NCI-H69 (cell line): ENCODE measurements around the gene AGAP9.
"Not testable (repeated sequence)": the region's sequence is repeated elsewhere in the genome, so short reads cannot be mapped to it uniquely, and the experiment has no call there.

Source experiments
- DNase-seq: peaks from one replicate; lab custom pipeline; 2025; lab: John Stamatoyannopoulos, UW

Gene AGAP9

DNA sequence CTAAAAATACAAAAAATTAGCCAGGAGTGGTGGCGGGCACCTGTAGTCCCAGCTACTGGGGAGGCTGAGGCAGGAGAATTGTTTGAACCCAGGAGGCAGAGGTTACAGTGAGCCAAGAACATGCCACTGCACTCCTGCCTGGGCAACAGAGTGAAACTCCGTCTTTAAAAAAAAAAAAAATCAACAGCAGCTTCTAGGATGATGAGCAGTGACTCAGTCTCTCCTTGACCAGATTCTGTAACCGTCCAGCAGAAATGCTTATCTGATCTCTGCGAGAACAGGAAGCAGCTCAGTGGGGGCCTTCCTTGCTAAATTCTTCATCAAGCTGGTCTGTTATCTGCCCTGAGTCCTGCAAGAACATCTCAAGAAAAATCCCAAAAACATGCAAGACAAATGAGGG lies 37.5 kb downstream of the AGAP9 start:
- not testable (repeated sequence) for DNase-seq

DNA sequence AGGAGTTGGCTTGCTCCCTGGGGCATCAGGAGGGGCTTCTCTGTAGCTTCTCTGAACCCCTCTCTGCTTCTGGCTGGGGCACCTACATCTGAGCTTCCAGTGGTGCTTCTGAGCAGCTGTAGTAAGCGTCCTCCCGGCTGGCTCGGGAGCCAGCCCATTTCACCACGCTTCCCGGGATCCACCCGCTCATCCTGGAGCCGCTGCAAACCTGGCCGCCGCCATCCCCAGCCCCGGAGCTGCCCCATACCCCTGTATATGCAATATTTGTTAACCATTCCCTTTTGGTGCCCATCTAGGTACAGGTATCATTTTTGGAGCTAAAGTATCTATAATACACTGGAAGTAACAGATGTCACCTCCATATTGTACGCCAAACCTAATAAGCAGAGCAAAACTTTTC lies 38.7 kb downstream of the AGAP9 start:
- DNase-seq, result not testable (repeated sequence)

DNA sequence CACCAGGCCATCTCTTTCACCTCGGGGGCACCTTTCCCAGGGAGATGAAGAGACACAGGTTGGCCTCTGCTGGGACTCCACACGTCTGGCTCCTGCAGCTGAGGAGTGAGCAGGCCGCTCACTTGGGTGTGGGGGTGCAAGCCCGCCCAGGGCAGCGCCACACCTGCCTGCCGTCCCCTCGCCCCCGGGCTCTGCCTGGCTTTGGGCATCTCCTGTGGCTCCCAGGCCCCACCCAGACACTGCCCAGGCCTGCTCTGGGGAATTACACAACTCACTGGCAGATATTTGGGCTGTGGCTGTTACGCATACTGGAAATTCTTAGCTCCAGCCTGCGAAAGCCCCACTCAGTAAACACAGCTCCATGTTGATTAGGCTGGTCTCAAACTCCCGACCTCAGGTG lies 39.5 kb downstream of the AGAP9 start, which contains the start of gene ANXA8:
TSS of gene ANXA8 (minus strand) at position 193 of the 400 bp plus-strand sequence. CDS start at position 11, 182 bp downstream.
- not testable (repeated sequence) for DNase-seq

DNA sequence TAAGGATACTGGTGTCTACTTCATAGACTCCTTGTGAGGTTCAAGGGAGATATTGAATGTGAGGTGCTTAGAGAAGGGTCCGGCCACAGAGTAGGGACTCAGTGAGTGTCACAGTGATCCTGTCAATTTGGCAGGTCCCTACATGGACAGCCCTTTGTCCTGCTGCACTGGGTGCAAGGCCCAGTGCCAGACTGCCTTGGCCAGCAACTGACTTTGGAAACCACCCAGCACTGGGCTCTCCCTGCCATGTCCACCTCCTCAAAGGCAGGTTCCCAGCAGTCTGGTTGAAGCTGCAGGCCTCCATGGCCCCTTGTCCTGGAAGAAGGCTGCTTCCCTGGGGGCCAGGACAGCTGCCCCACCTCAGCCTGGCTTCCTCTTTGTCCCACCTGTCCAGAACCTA lies 41.1 kb downstream of the AGAP9 start:
- DNase-seq, result not testable (repeated sequence)

DNA sequence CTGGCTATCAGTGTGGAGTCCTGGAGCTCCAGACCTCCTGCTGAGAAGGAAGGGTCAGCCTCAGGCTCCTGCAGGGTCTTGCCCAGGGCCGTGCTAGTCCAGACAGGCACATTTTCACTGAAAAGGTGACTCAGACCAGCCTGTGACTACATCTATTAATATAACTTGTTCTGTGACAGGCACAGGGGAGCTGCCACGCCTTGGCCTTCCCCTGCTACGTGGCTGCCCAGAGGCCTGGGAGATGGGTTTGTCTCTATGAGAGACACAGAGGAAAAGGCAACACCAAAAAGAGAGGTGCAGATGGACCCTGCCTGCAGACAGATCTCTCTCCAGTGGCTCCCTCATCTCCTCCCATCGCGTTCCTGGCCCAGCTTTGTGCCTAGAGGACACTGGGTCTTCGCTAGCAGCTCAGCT lies 41.7 kb downstream of the AGAP9 start:
- DNase-seq, result not testable (repeated sequence)

DNA sequence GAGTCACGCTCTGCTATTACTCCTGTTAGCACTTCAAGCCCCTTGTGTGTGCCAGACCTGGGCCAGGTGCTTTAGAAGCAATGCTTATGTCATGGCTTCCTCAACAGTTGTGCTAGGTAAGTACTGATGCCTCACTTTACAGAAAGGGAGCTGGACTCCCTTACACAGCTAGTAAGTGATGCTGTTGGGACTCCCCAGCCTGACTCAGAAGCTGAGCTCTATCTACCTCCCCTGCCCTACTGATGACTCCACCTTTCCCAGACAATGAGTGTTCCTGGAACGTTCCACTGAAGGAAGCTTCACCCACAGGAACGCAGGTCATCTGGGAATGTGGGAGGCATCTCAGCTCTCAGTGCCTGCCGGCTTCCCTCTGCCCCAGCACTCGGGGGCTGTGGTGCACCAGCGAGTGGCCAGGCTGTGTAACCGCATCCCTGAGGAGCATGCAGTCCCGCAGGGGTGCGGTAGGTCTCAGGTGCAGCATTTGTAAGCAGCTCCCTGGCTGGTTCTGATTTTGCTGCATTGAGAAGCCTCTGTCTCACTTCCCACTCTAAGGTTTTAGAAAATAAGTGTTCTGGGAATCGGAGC lies 42.2 kb downstream of the AGAP9 start:
- DNase-seq, result not testable (repeated sequence)

DNA sequence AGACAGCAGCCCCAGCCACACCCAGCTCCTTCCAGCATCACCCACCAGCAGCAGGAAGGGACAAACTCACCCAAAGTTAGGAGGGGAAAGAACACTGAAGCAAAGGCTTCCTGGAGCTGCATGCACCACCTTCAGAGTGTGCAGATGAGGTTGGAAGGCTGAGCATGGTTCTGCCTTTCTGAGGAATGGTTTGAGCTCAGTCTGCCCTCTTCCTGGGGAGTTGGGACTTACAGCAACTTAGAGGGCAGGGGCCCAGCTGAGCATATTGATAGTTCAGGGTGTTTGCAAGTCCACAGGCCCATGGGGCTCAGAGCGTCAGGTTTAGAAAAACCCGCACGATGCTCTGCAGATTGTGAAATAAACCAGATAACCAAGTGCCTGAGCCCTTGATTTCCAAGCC lies 43.3 kb downstream of the AGAP9 start:
- not testable (repeated sequence) for DNase-seq

DNA sequence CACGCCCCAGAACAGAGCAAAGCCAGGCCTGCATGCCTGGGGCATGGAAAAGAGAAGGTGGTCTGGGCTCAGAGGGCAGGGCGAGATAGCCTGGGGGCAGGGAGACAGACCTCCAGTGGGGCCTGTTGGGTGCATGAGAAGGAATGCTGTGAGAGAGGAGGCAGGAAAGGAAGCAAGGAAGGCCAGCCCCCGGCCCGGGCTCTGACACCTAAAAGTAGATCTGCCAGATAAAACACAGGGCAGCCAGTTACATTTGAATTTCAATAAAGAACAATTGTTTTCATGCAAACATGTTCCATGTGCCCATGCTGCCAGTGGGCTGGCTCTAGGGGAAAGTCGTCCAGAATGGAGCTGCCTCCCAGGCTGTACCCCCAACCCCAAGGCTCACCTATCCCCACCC lies 45.3 kb downstream of the AGAP9 start:
- DNase-seq, result not testable (repeated sequence)

DNA sequence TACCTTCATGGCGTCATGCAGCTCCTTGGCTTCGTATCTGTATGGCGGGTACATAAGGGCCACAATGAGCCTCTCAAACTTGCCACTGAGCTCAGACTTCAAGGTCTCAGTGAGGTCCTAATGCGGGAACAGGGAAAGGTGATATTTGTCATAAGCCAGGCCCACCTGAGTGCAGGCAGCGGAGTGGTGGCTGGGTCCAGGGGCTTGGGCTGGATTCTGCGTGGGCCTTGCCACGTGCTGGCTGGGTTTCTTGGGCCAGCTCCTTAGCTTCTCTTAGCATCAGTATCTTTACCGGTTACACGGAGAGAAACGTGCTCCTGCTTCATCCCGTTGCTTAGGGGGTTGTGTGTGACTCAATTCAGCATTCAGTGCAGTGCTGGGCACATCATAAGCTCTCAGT lies 46.4 kb downstream of the AGAP9 start:
- DNase-seq, result not testable (repeated sequence)

DNA sequence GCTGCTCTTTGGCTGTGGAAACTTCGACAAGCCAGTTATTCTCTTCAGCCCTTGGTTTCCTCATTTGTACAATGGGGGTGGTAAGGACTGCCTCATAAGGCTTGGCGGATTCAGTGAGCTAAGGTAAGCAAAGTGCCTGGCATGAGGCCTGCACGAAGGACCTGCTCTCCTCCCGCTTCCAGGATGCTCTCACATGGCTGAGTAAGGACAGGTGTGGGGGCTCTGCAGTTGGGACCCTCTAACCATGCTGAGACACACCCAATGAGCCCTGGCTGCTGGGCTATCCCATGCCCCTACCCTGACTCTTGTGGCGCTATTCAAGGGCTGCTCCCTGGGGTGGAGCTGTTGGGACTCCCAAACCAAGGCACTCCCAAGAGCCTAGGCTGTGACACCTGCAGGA lies 48.3 kb downstream of the AGAP9 start:
- DNase-seq, result not testable (repeated sequence)

DNA sequence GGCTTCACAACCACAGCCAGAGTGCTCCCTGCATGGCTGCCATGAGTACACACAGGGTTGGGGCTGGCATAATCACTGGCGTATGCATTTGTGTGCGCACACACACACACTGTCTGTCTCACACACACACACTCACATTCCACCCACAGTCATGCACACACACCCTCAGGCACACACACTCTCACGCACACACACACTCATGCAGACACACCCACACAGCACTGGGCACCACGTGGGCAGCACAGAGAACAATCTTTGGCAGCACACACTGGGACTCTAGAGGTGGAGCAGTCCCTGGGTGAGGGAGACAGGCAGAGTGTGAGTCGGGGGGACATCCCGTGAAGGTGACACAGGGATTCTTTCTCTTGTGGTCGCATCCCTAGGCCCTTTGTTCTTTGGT lies 49.9 kb downstream of the AGAP9 start:
- DNase-seq, result not testable (repeated sequence)

DNA sequence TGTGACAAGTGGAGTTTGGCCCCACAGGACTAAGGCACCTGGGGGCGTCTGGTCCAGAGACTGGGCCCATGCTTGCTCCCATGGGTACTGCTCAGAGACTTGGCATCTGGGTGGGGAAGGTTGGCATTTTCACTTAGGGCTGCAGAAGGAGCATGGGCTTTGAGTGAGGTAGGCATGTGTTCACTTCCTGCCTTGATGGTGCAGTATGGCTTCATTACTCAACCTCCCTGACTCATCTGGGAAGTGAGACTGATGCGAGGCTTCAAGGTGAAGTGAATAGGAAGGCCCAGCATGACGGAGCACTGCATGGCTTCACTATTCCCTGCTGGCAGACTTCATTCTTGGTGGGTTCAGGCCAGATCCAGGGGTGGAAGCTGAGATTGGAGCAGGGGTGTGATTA lies 50.8 kb downstream of the AGAP9 start:
- DNase-seq, result not testable (repeated sequence)

DNA sequence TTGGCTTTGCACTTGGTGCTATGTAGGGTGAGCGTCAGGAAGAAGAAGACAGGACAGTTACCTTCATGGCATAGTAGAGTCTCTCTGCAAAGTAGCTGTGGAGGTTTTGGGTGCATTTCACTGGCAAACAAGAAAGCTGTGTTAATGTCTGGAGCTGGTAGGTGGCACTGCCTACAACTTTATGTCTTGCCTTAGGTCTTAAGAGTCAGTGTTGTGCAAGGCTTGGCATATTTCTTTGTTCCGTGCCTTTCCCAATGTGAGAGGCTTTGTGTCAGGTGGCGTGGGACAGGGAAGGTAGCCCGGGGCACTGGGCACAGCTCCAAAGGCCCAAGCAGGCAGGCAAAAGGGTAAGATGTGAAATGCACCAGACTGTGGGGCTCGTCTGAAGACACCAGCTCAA lies 51.4 kb downstream of the AGAP9 start:
- not testable (repeated sequence) for DNase-seq

DNA sequence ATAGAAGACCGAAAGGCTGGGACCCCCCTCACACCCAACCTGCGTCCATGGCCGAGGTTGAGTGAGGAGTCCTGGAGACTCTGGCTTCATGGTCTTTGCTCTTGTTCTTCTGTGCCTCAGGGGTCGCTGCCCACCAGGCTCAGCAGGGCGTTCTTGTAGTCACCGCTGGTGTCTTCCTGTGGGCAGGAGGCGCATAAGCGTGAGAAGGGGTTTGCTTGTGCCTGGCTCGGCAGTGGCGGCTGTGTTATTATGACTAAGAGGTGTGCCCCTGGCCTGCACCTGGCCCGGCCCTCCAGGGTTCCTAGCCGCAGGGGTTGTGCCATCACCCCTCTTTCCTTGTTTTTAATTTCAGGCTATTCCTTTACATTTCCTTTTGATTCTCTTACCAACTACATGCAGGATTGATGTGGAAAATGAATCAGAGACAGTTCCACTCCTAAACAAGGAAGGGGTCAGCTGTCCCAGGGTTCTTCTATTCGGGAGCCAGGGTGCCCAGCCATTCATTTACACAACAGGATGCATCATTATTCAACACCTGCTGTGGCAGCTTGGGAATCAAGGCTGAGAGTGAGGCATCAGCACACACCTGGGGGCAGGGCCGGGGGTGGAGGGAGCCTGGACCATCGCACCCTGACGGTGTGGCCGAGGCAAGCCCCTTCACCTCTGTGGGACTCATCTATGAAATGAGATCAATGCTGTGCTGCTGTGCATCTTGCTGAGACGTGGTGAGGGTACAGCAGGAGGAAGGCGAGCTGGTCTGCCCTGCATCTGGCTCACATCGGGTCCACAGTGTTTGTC lies 54.5 kb downstream of the AGAP9 start:
- DNase-seq, result peak; percentile 13

DNA sequence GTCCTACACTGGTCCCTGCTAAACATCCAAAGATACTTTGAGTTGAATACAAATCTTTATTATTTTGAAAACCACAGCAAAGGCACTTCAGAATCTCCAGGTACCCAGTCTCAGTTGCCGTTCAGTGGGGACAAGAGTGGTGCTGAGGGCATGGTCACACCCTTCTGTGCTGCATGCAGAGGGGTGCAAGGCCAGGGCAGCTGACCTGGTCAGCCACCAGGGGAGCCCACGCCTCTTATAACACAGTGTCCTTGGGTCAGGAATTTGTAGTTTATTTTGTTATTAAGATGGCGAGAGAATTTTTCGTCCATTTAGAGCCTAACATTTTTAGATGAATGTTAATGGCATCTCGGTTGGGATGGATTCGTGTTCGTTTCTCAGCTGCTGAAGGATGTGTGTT lies 55.5 kb downstream of the AGAP9 start:
- not testable (repeated sequence) for DNase-seq

DNA sequence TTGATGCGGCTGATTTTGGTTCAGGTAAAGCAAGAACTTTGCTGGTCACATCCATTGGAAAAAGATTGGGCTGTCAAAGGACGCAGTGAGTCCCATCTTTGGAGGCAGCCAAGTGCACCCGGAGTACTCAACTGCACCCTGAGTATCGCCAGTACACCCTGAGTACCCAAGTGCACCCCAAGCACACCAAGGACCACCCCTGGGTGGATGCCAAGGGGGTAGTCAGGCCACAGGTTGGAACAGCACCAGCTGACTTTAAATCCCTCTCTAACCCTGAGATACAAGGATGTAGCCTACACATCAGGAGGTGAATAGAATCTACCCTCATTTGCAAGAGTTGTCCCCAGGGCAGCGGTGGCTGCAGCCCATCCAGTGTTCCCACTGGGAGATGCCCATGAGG lies 56.0 kb downstream of the AGAP9 start:
- not testable (repeated sequence) for DNase-seq

DNA sequence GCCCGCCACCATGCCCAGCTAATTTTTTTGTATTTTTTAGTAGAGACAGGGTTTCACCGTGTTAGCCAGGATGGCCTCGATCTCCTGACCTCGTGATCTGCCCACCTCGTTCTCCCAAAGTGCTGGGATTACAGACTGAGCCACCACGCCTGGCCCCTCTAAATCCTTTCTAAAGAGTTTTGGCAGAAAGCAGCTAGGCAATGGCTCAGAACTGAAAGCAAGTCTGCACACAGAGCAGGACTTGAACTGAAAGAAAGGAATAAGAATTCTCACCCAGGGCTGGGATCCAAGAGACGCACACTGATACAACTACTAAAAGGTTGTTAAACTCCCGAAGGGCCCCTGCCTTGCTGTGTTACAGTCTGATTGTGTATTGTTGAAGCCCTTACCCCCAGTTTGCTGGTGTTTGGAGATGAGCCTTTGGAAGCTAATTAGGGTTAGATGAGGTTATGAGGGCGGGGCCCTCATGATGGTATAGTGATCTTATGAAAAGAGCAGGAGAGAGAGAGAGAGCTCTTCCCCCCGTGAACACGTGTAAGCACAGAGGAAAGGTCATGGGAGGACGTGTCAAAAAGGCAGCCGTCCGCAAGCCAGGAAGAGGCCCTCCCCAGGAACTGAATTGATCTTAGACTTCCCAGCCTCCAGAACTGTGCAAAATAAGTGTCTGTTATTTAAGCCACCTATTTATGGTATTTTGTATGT lies 58.1 kb downstream of the AGAP9 start:
- DNase-seq, result not testable (repeated sequence)

DNA sequence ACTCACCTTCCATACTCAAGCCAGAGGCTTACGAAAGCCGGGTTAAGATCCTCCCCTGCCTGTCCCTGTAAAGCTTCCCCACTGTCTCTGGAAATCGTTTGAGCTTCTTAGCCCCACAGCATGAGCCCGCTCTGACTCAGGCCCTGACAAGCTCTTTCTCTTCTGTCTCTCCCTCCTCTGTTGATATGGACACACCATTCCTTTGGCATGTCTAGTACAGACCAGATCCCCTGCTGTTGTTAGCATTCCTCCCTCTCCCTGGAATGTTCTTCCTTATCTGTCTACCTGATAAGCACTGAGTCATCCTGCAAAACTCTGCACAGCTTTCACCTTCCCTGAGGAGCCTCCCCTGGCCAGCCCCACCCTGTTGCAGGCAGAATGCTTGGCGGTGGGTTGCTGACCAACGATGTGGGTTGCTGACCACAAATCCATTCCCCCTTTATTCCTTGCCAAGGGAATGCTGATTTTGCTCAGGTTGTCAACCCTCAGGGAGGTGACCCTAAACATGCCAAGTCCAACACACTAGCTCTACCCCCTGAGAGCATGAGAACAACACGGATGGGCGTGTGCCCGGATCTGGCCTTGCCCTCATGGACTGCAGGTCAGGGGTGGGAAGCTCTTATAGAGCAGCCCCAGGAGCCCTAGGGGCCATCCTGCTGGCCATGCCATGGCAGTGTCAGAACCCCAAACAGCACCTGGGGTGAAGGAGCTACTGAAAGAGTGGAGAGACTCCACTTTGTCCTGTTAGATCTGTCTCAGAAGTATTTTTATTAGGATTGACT lies 60.7 kb downstream of the AGAP9 start:
- not testable (repeated sequence) for DNase-seq

DNA sequence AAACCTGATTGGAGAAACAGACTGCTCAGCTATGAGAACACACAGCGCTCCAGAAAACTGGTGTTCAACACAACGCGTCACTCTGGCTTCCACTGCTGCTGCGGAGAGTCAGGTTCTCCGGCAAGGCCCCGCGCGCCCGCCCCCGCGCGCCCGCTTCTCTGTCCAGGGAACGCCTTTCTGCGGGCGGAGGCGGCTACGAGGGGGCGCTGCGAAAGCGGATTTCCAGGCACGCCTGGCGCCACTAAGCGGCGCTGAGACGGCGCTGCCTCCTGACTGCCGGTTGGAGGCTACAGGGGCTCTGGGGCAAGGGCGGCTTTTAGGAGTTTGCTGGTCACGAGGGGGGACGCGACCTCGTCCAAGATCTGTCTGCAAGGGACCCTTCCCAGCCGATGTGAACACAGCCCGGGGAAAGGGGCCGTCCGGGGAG lies 62.2 kb downstream of the AGAP9 start:
- peak; percentile 17 for DNase-seq

DNA sequence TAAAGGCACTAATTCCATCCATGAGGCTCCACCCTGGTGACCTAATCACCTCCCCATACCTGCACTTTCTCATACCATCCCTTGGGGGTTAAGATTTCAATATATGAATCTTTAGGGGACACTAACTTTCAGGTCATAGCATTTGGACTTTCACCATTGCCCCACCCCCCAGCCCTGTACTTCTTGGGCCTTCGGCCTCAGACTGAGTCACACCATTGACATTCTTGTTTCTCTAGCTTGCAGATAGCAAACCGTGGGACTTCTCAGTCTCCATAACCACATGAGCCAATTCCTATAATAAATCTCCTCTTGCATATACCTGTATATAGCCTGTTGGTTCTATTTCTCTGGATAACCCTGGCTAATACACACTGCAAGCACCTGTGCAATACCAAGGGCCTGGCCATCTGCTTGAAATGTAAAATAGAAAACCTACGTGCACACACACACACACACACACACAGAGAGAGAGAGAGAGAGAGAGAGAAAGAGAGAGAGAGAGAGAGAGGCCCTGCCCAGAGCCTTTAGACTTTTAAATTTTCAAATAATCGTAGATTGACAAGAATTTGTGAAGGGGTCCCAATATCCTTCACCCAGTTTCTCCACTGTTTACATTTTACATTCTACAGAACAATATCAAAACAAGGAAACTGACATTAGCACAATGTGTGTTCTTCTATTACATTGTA lies 64.8 kb downstream of the AGAP9 start:
- no peak for DNase-seq

DNA sequence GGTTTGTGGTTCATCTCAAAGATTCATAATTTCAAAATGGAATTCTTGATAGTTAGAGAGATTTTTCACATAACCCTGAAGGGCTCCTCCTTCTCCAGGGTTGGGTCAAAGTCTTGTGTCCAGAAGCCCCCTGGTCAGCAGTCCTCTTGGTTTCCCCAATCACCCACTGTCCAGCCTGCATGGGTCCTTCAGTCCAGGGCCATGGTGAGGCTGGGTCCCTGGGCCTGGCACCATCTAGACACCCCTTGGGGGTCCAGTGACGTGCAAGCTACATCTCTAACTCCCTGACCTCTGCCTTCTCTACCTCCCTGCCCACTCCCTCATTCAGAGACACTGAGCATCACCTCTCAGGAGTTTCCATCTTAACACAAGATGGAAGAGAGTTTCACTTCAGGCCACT lies 65.6 kb downstream of the AGAP9 start:
- no peak for DNase-seq

DNA sequence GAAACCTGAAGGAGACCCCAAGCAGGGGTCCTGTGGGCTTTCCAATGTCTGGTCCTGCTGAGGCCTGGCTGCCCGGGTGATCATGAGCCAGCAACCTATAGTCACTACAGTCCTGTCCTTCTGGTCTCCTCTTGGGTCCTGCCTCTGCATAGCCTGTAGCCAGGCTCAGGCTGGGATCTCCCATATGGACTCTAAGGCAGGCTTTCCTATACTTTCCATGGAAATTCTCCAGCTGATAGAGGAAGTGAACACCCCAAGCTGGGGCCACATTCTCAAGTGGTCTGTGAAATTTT lies 66.0 kb downstream of the AGAP9 start:
- no peak for DNase-seq
